CD4-positive, CD25-positive, alpha-beta regulatory T cell (primary cell): ENCODE data around the gene NCOR1. TPM values are rescaled to one million over a fixed set of nuclear protein-coding genes. Genes with fewer than 3 reads are reported as not detected.
A peak's percentile ranks its signal among the peaks of the same experiment; 100 is the strongest.
"Not testable (repeated sequence)": the region's sequence is repeated elsewhere in the genome, so short reads cannot be mapped to it uniquely, and the experiment has no call there.

Experiments
- ATAC-seq, 2 donors: fragments of 150-1000 bp; cut with Tn5 transposase; one replicate each; pipeline ENCODE4 v1.10.0; 2021; ENCODE audit warnings: low read depth in 2 of 2, moderate number of reproducible peaks in 2 of 2, moderate library complexity in 1 of 2
- DNase-seq, 3 donors: peaks; one replicate each; pipeline versions ENCODE4 v3.0.0 to v3.0.0-alpha.2; 2012 to 2022; ENCODE audit warnings: mixed read lengths in 1 of 3
- H3K27ac ChIP-seq: one replicate; pipeline ENCODE4 v1.7.0; 2013; ENCODE audit warnings: mild to moderate bottlenecking, low read length; ENCODE audit not compliant: insufficient read depth, poor library complexity, severe bottlenecking
- H3K27me3 ChIP-seq: one replicate; pipeline ENCODE4 v1.7.0; 2013; ENCODE audit warnings: low read length; ENCODE audit not compliant: control insufficient read depth, insufficient read depth
- H3K36me3 ChIP-seq: one replicate; pipeline ENCODE4 v1.7.0; 2013; ENCODE audit warnings: mild to moderate bottlenecking, low read length, moderate library complexity; ENCODE audit not compliant: control insufficient read depth, insufficient read depth
- H3K4me1 ChIP-seq: 2 replicates; pipeline ENCODE4 v1.7.0; 2013; ENCODE audit warnings: mild to moderate bottlenecking, low read length; ENCODE audit not compliant: insufficient read depth, control insufficient read depth, poor library complexity, severe bottlenecking
- H3K4me3 ChIP-seq: one replicate; pipeline ENCODE4 v1.7.0; 2013; ENCODE audit warnings: low read depth, mild to moderate bottlenecking, low read length, moderate library complexity
- H3K9me3 ChIP-seq, 2 experiments: 1 replicate in 1 of 2; 2 replicates in 1 of 2; pipeline ENCODE4 v1.7.0; 2013; ENCODE audit warnings: low read length in 2 of 2, mild to moderate bottlenecking in 1 of 2, moderate library complexity in 1 of 2; ENCODE audit not compliant: control insufficient read depth in 2 of 2
- H3K27ac Mint-ChIP-seq, 3 donors: one replicate each; pipeline ENCODE4 v1.8.0; 2020 to 2022; ENCODE audit warnings: mild to moderate bottlenecking in 3 of 3, mixed read lengths in 3 of 3, moderate library complexity in 2 of 3
- H3K27me3 Mint-ChIP-seq: one replicate; pipeline ENCODE4 v1.8.0; 2022; ENCODE audit warnings: mild to moderate bottlenecking, mixed read lengths
- H3K36me3 Mint-ChIP-seq: one replicate; pipeline ENCODE4 v1.8.0; 2020; ENCODE audit warnings: mixed read lengths
- H3K4me1 Mint-ChIP-seq, 4 donors: one replicate each; pipeline ENCODE4 v1.8.0; 2020 to 2022; ENCODE audit warnings: mixed read lengths in 4 of 4, mild to moderate bottlenecking in 1 of 4
- H3K4me3 Mint-ChIP-seq, 4 donors: one replicate each; pipeline ENCODE4 v1.8.0; 2020 to 2022; ENCODE audit warnings: mild to moderate bottlenecking in 4 of 4, mixed read lengths in 4 of 4, moderate library complexity in 3 of 4
- H3K9me3 Mint-ChIP-seq, 7 donors: one replicate each; pipeline ENCODE4 v1.8.0; 2020 to 2022; ENCODE audit warnings: mixed read lengths in 7 of 7, mild to moderate bottlenecking in 3 of 7, moderate library complexity in 2 of 7
- polyA plus RNA-seq, 4 donors: library from polyadenylated mRNA; unstranded; fragments of 300-500 nt; fragmentation: Illumina TruSeq; gene quantifications; one replicate each; pipeline ENCODE4 v1.2.3, GENCODE V29; 2021
- total RNA-seq: library from RNA; stranded (reverse); gene quantifications from one replicate; pipeline ENCODE4 v1.2.3, GENCODE V29; 2022

Gene NCOR1
- total and polyA plus RNA-seq, 5 donors from 2014 or later, result 65.8 to 216 (median 67.3) TPM

- H3K4me1 Mint-ChIP-seq, result peaks cover 12 to 20% (median 18%) of the 10 kb centered on the region in 4 donors
These were observed 17.1 kb upstream of the NCOR1 start for GRCh38 chr17:16232391-16232790.

GRCh38 chr17:16229912-16230561 is 14.7 kb upstream of the NCOR1 start:
- Histone ChIP-seq H3K4me3 (peak overlapping the region; percentile 78), H3K4me1 (peaks cover 11% of the 10 kb centered on the region)
- Mint-ChIP-seq H3K36me3 (peaks cover 12% of the 10 kb centered on the region), H3K4me1 (peaks cover 17 to 39% (median 29%) of the 10 kb centered on the region in 4 donors), H3K27ac (peak overlapping the region; percentile 27 to 89 (median 75)), H3K4me3 (peak overlapping the region; percentile 51 to 87 (median 59))
- peak in 1 of 3 donors; percentile 27 for DNase-seq
- H3K27me3 ChIP-seq, H3K9me3 ChIP-seq, ATAC-seq, H3K27me3 Mint-ChIP-seq, H3K36me3 ChIP-seq, H3K9me3 Mint-ChIP-seq, H3K27ac ChIP-seq: not testable (repeated sequence)

More at GRCh38 chr17:16232391-16232790, 17.1 kb upstream of the NCOR1 start:
- ATAC-seq (no peak), DNase-seq (no peak)
- Mint-ChIP-seq H3K4me3 (no peak overlapping the region), H3K36me3 (peaks cover 17% of the 10 kb centered on the region), H3K27me3 (no peaks in the 10 kb centered on the region), H3K27ac (no peak overlapping the region), H3K9me3 (no peaks in the 10 kb centered on the region)
- Histone ChIP-seq H3K9me3 (no peaks in the 10 kb centered on the region), H3K27ac (no peak overlapping the region), H3K27me3 (no peaks in the 10 kb centered on the region), H3K4me1 (peaks cover 11% of the 10 kb centered on the region), H3K4me3 (no peak overlapping the region), H3K36me3 (no peaks in the 10 kb centered on the region)

GRCh38 chr17:16222406-16222805 is 7.1 kb upstream of the NCOR1 start:
- peaks cover 17 to 43% (median 30%) of the 10 kb centered on the region in 4 donors for H3K4me1 Mint-ChIP-seq
- Histone ChIP-seq H3K27me3 (no peaks in the 10 kb centered on the region), H3K4me3 (no peak overlapping the region), H3K27ac (no peak overlapping the region), H3K36me3 (peaks cover 4% of the 10 kb centered on the region), H3K9me3 (no peaks in the 10 kb centered on the region), H3K4me1 (peaks cover under 1% of the 10 kb centered on the region)
- ATAC-seq (no peak), DNase-seq (no peak)
- no peaks in the 10 kb centered on the region for H3K9me3 Mint-ChIP-seq
- H3K4me3 Mint-ChIP-seq, result no peak overlapping the region
- no peaks in the 10 kb centered on the region for H3K36me3 Mint-ChIP-seq
- H3K27ac Mint-ChIP-seq, result no peak overlapping the region
- no peaks in the 10 kb centered on the region for H3K27me3 Mint-ChIP-seq

GRCh38 chr17:16217002-16217635 is 1.8 kb upstream of the NCOR1 start, which contains the start of gene PIGL:
PIGL (plus strand) TSS chr17:16217210; CDS start chr17:16217227, 17 bp downstream.
- H3K4me3 Mint-ChIP-seq, result peak within 1 kb of the TSS; percentile 93 to 99 (median 97)
- Histone ChIP-seq H3K27me3 (no peaks in the 10 kb centered on the region), H3K9me3 (no peaks in the 10 kb centered on the region), H3K36me3 (no peaks in the 10 kb centered on the region), H3K27ac (peak within 1 kb of the TSS; percentile 83), H3K4me1 (peaks cover 44% of the 10 kb centered on the region), H3K4me3 (peak within 1 kb of the TSS; percentile 92)
- H3K27ac Mint-ChIP-seq, result peak within 1 kb of the TSS; percentile 92 to 96 (median 93)
- peak; percentile 49 to 54 for ATAC-seq
- H3K27me3 Mint-ChIP-seq, result no peaks in the 10 kb centered on the region
- DNase-seq, result peak; percentile 66 to 92 (median 71)
- no peaks in the 10 kb centered on the region for H3K36me3 Mint-ChIP-seq
- no peaks in the 10 kb centered on the region for H3K9me3 Mint-ChIP-seq
- peaks cover 30 to 57% (median 44%) of the 10 kb centered on the region in 4 donors for H3K4me1 Mint-ChIP-seq

- Histone ChIP-seq H3K4me3 (peak overlapping the region; percentile 92), H3K4me1 (peaks cover 50% of the 10 kb centered on the region), H3K27ac (peak overlapping the region; percentile 83)
- H3K27me3 ChIP-seq, ATAC-seq, H3K9me3 Mint-ChIP-seq, H3K27me3 Mint-ChIP-seq, DNase-seq, H3K36me3 Mint-ChIP-seq, H3K36me3 ChIP-seq, H3K9me3 ChIP-seq: not testable (repeated sequence)
- Mint-ChIP-seq H3K27ac (peak overlapping the region; percentile 92 to 96 (median 93)), H3K4me3 (peak overlapping the region; percentile 93 to 99 (median 97)), H3K4me1 (peaks cover 34 to 64% (median 50%) of the 10 kb centered on the region in 4 donors)
These were observed 1.1 kb upstream of the NCOR1 start for GRCh38 chr17:16216341-16217001.

- peaks cover 37 to 69% (median 52%) of the 10 kb centered on the region in 4 donors for H3K4me1 Mint-ChIP-seq
- H3K27ac ChIP-seq, result peak overlapping the region; percentile 83
- no peaks in the 10 kb centered on the region for H3K27me3 Mint-ChIP-seq
- DNase-seq, result peak in 1 of 3 donors; percentile 52
- H3K9me3 ChIP-seq, result no peaks in the 10 kb centered on the region
- H3K27ac Mint-ChIP-seq, result peak overlapping the region; percentile 48 to 93 (median 73)
- peak overlapping the region; percentile 71 for H3K4me3 ChIP-seq
- ATAC-seq, result no peak
- H3K36me3 ChIP-seq, result no peaks in the 10 kb centered on the region
- H3K9me3 Mint-ChIP-seq, result no peaks in the 10 kb centered on the region
- H3K36me3 Mint-ChIP-seq, result no peaks in the 10 kb centered on the region
- peaks cover 53% of the 10 kb centered on the region for H3K4me1 ChIP-seq
- H3K4me3 Mint-ChIP-seq, result peak overlapping the region; percentile 93 to 99 (median 97)
- H3K27me3 ChIP-seq, result no peaks in the 10 kb centered on the region
These were observed 607 bp upstream of the NCOR1 start for GRCh38 chr17:16215965-16216316.

- DNase-seq, result peak in 1 of 3 donors; percentile 24
- no peaks in the 10 kb centered on the region for H3K36me3 ChIP-seq
- no peaks in the 10 kb centered on the region for H3K9me3 ChIP-seq
- H3K9me3 Mint-ChIP-seq, result no peaks in the 10 kb centered on the region
- no peaks in the 10 kb centered on the region for H3K27me3 ChIP-seq
- no peaks in the 10 kb centered on the region for H3K27me3 Mint-ChIP-seq
- peak overlapping the region; percentile 93 to 98 (median 96) for H3K4me3 Mint-ChIP-seq
- ATAC-seq, result peak; percentile 17 to 26
- H3K4me1 Mint-ChIP-seq, result peaks cover 37 to 74% (median 56%) of the 10 kb centered on the region in 4 donors
- no peaks in the 10 kb centered on the region for H3K36me3 Mint-ChIP-seq
- peak overlapping the region; percentile 90 to 95 (median 95) for H3K27ac Mint-ChIP-seq
- H3K4me3 ChIP-seq, result peak overlapping the region; percentile 99
- H3K4me1 ChIP-seq, result peaks cover 53% of the 10 kb centered on the region
- peak overlapping the region; percentile 83 for H3K27ac ChIP-seq
These were observed 397 bp downstream of the NCOR1 start for GRCh38 chr17:16215002-16215272.
